K562 (cell line): ENCODE measurements around the gene APLP1. TPM values are rescaled to one million over a fixed set of nuclear protein-coding genes. Genes with fewer than 3 reads are reported as not detected.

Source experiments
- ATAC-seq: fragments of 200-7000 bp; cut with Tn5 transposase; 3 replicates; pipeline ENCODE4 v1.9.1; 2020; ENCODE audit warnings: moderate library complexity
- BruUV-seq: library from RNA; stranded (reverse); fragments of 400-500 nt; replicated peaks from 2 replicates; lab custom pipeline; 2021; lab: Mats Ljungman, UMichigan
- CTCF ChIA-PET: fragments of 300-600 bp; formaldehyde crosslinking; extraction: SDS; loops from one replicate; lab custom pipeline; 2021; ENCODE audit warnings: low intra/inter-chr PET ratio; lab: Yijun Ruan, JAX
- POLR2A ChIA-PET: fragments of 300-600, 350-650 bp; sonication (Branson Sonifier 250); formaldehyde crosslinking; extraction: SDS; loops from one replicate; lab custom pipeline; 2021; ENCODE audit warnings: antibody characterized with exemption, inconsistent platforms; lab: Yijun Ruan, JAX
- DNase-seq, 4 experiments: peaks; one replicate each; pipeline versions ENCODE4 v3.0.0 to v3.0.0-alpha.2; 2011 to 2018; ENCODE audit warnings: low spot score in 3 of 4, mixed read lengths in 3 of 4; ENCODE audit errors: extremely low read depth in 1 of 4
- FAIRE-seq: peaks from 2 replicates; lab custom pipeline; 2011; peaks lifted over from hg19 to GRCh38; lab: Jason Lieb, UNC
- H2AFZ ChIP-seq: 2 replicates; pipeline ENCODE4 v1.6.0; 2011; ENCODE audit warnings: low read depth, low read length, control low read depth, inconsistent platforms
- H3K27ac ChIP-seq: fragments of 200-600 bp; 3 replicates; pipeline ENCODE4 v1.8.0; 2011; ENCODE audit warnings: low read depth, mild to moderate bottlenecking, control low read depth, inconsistent platforms, low read length, moderate library complexity, mixed read lengths; ENCODE audit errors: extremely low read depth
- H3K27me3 ChIP-seq, 2 experiments: fragments of 300-600 bp in 1 of 2; 2 replicates in 1 of 2; 3 replicates in 1 of 2; pipeline versions ENCODE4 v1.6.0 to v1.8.0; 2011; ENCODE audit warnings: inconsistent platforms in 2 of 2, low read length in 2 of 2, mild to moderate bottlenecking in 1 of 2, mixed read lengths in 1 of 2, moderate library complexity in 1 of 2; ENCODE audit not compliant: control insufficient read depth in 2 of 2, insufficient read depth in 2 of 2
- H3K36me3 ChIP-seq: fragments of 300-600 bp; 3 replicates; pipeline ENCODE4 v1.8.0; 2011; ENCODE audit warnings: mild to moderate bottlenecking, low read length, inconsistent platforms; ENCODE audit not compliant: control insufficient read depth, insufficient read depth
- H3K4me1 ChIP-seq, 2 experiments: fragments of 200-600 bp in 1 of 2; replicated peaks in 1 of 2; 2 replicates in 1 of 2; 3 replicates in 1 of 2; pipeline versions ENCODE4 v1.5.1 to v1.8.0; 2011; ENCODE audit warnings: inconsistent platforms in 2 of 2, low read length in 2 of 2, mild to moderate bottlenecking in 1 of 2, mixed read lengths in 1 of 2, moderate library complexity in 1 of 2; ENCODE audit not compliant: control insufficient read depth in 2 of 2, insufficient read depth in 2 of 2
- H3K4me2 ChIP-seq: 2 replicates; pipeline ENCODE4 v1.6.1; 2011; ENCODE audit warnings: low read length, control low read depth, inconsistent platforms, mixed read lengths; ENCODE audit not compliant: insufficient read depth
- H3K4me3 ChIP-seq: fragments of 200-600 bp; sonication (generic), shearing (Covaris generic); 2 replicates; pipeline ENCODE4 v1.5.1; 2016; ENCODE audit warnings: control low read depth, inconsistent platforms
- H3K79me2 ChIP-seq: fragments of 200-600 bp; 3 replicates; pipeline ENCODE4 v1.8.0; 2011; ENCODE audit warnings: low read length, inconsistent platforms; ENCODE audit not compliant: control insufficient read depth, insufficient read depth
- H3K9ac ChIP-seq, 2 experiments: 2 replicates each; pipeline versions ENCODE4 v1.6.0 to v1.6.1; 2011; ENCODE audit warnings: low read depth in 2 of 2, low read length in 2 of 2, control low read depth in 1 of 2, inconsistent platforms in 1 of 2, mild to moderate bottlenecking in 1 of 2, mixed read lengths in 1 of 2; ENCODE audit not compliant: insufficient read depth in 1 of 2
- H3K9me1 ChIP-seq: one replicate; pipeline ENCODE4 v1.6.0; 2011; ENCODE audit warnings: inconsistent platforms, mild to moderate bottlenecking, low read length, moderate library complexity; ENCODE audit not compliant: control insufficient read depth, insufficient read depth
- H3K9me3 ChIP-seq: replicated peaks from 2 replicates; pipeline ENCODE4 v1.5.1; 2011; ENCODE audit warnings: low read depth, low read length, inconsistent platforms; ENCODE audit not compliant: control insufficient read depth, insufficient read depth
- H4K20me1 ChIP-seq: replicated peaks from 2 replicates; pipeline ENCODE4 v1.6.1; 2011; ENCODE audit warnings: low read length, inconsistent platforms, mixed read lengths; ENCODE audit not compliant: control insufficient read depth, insufficient read depth
- CREM ChIP-seq: IDR thresholded peaks from 2 replicates; pipeline ENCODE4 v1.6.1; 2014; ENCODE audit warnings: antibody characterized with exemption, low read depth
- DACH1 ChIP-seq: fragments of 450-650 bp; IDR thresholded peaks from 2 replicates; pipeline ENCODE4 v1.6.1; 2018; ENCODE audit not compliant: partially characterized antibody
- DPF2 ChIP-seq: fragments of 450-650 bp; IDR thresholded peaks from 2 replicates; pipeline ENCODE4 v1.6.1; 2016
- E2F3 ChIP-seq: fragments of 250-450 bp; sonication (Bioruptor Pico); IDR thresholded peaks from 2 replicates; pipeline ENCODE4 v1.4.0; 2020; ENCODE audit warnings: mild to moderate bottlenecking
- E2F5 ChIP-seq: sonication (generic); formaldehyde crosslinking; IDR thresholded peaks from 2 replicates; pipeline ENCODE4 v1.8.0; 2022; ENCODE audit warnings: mild to moderate bottlenecking, missing genetic modification reagents
- ESRRA ChIP-seq: fragments of 450-650 bp; IDR thresholded peaks from 2 replicates; pipeline ENCODE4 v1.6.1; 2014; ENCODE audit warnings: low read depth, mild to moderate bottlenecking, moderate library complexity, borderline replicate concordance
- EZH2 ChIP-seq: IDR thresholded peaks from 2 replicates; pipeline ENCODE4 v1.6.1; 2012; ENCODE audit warnings: low read depth, mild to moderate bottlenecking, inconsistent platforms, low read length, borderline replicate concordance
- GTF2E2 ChIP-seq: fragments of 200-800 bp; sonication (Bioruptor generic); IDR thresholded peaks from 2 replicates; pipeline ENCODE4 v1.6.1; 2016; ENCODE audit warnings: missing genetic modification characterization, missing compliant biosample characterization
- KDM2B ChIP-seq: fragments of 250-450 bp; sonication (Bioruptor Pico); IDR thresholded peaks from 2 replicates; pipeline ENCODE4 v1.8.0; 2021; ENCODE audit warnings: mild to moderate bottlenecking, moderate library complexity
- NCOA6 ChIP-seq: fragments of 450-650 bp; IDR thresholded peaks from 2 replicates; pipeline ENCODE4 v1.6.1; 2017; ENCODE audit warnings: mild to moderate bottlenecking
- NR1H2 ChIP-seq: sonication (generic); formaldehyde crosslinking; IDR thresholded peaks from 2 replicates; pipeline ENCODE4 v1.4.0; 2020; ENCODE audit warnings: mild to moderate bottlenecking, missing genetic modification reagents
- PKNOX1 ChIP-seq: fragments of 450-650 bp; IDR thresholded peaks from 2 replicates; pipeline ENCODE4 v1.6.1; 2016
- PTTG1 ChIP-seq: fragments of 450-650 bp; IDR thresholded peaks from 2 replicates; pipeline ENCODE4 v1.6.1; 2016; ENCODE audit warnings: low read depth, mild to moderate bottlenecking, missing genetic modification characterization, missing compliant biosample characterization
- PURB ChIP-seq: sonication (generic); formaldehyde crosslinking; IDR thresholded peaks from 2 replicates; pipeline ENCODE4 v1.9.0; 2021; ENCODE audit warnings: low read depth, mild to moderate bottlenecking, missing genetic modification reagents
- SAFB ChIP-seq: fragments of 200-400 bp; formaldehyde crosslinking; IDR thresholded peaks from 2 replicates; pipeline ENCODE4 v1.6.1; 2017; ENCODE audit warnings: low read depth, low read length, borderline replicate concordance
- SNIP1 ChIP-seq: fragments of 450-650 bp; IDR thresholded peaks from 2 replicates; pipeline ENCODE4 v1.7.1; 2017; ENCODE audit warnings: low read depth, mild to moderate bottlenecking
- THAP7 ChIP-seq: fragments of 250-450 bp; sonication (Bioruptor Pico); IDR thresholded peaks from 2 replicates; pipeline ENCODE4 v1.5.0; 2021
- ZNF146 ChIP-seq: IDR thresholded peaks from one replicate; pipeline ENCODE4 v1.6.1; 2018; ENCODE audit warnings: missing compliant biosample characterization; ENCODE audit not compliant: unreplicated experiment
- ZNF3 ChIP-seq: fragments of 250-450 bp; sonication (Bioruptor Pico); IDR thresholded peaks from 2 replicates; pipeline ENCODE4 v1.5.0; 2021; ENCODE audit warnings: mild to moderate bottlenecking, moderate library complexity
- ZNF436 ChIP-seq: fragments of 250-450, 450-650 bp; sonication (Bioruptor Pico); formaldehyde crosslinking; IDR thresholded peaks from 2 replicates; pipeline ENCODE4 v1.7.0; 2020; ENCODE audit warnings: mild to moderate bottlenecking
- ZNF655 ChIP-seq: fragments of 250-450 bp; sonication (Bioruptor Pico); IDR thresholded peaks from 2 replicates; pipeline ENCODE4 v1.5.0; 2021
- WGBS: fragments of 100-300 bp; shearing (Covaris generic); methylation state at CpG from one replicate; pipeline ENCODE4 v1.1.6; 2016; ENCODE audit warnings: low coverage, mixed read lengths; ENCODE audit not compliant: insufficient coverage; ENCODE audit errors: missing lambda C conversion rate; 5-methylcytosine and 5-hydroxymethylcytosine counted together
- in situ Hi-C: fragments of 300-500 bp; cut with MboI; formaldehyde crosslinking; loops from 4 replicates; pipeline ENCODE4 v1.15.0; 2018; ENCODE audit warnings: inconsistent platforms, mixed read lengths
- intact Hi-C: fragments of 100-400 bp; cut with micrococcal nuclease; formaldehyde crosslinking; loops from 2 replicates; pipeline ENCODE4 v1.14.2; 2022
- polyA plus RNA-seq, 8 experiments: library from polyadenylated mRNA; depleted of rRNA in 4 of 8; stranded (reverse) in 5 of 8; unstranded in 3 of 8; fragments of >200 nt; fragmentation: Nextera tagmentation in 2 of 8; fragmentation: Illumina TruSeq in 1 of 8; extraction: Ambion mirVana in 2 of 8; extraction: Trizol in 1 of 8; gene quantifications; 2 replicates each; pipeline versions ENCODE4 v1.2.1 to v1.2.3, GENCODE V29; 2011 to 2014; ENCODE audit warnings: inconsistent platforms in 1 of 8, missing spikeins in 1 of 8
- total RNA-seq, 7 experiments: library from RNA; depleted of rRNA in 6 of 7; stranded (reverse); fragments of >200 nt in 6 of 7; fragmentation: Illumina TruSeq in 2 of 7; extraction: Trizol in 2 of 7; gene quantifications; 2 replicates each; pipeline versions ENCODE4 v1.2.1 to v1.2.3, GENCODE V29; 2011 to 2021; ENCODE audit warnings: low replicate concordance in 1 of 7

APLP1 gene
- total and polyA plus RNA-seq, 9 of the 15 experiments (the other 6 are each of a cell fraction or from before 2014, with no cell fraction given) = 0.69 to 9.9 (median 4.7) TPM

- no peak for TF ChIP-seq KDM2B (CRISPR knock-in tag)
- no peak for TF ChIP-seq SNIP1
- TF ChIP-seq ZNF146 = no peak
- TF ChIP-seq NR1H2 = no peak
- no peak for TF ChIP-seq NCOA6
- TF ChIP-seq E2F3 (CRISPR knock-in tag) = no peak
- TF ChIP-seq CREM = no peak
- TF ChIP-seq PURB = no peak
- no peak for TF ChIP-seq PTTG1 (tag)
- no peak for TF ChIP-seq DPF2
- TF ChIP-seq EZH2 = no peak
- no peak for TF ChIP-seq THAP7
- TF ChIP-seq ESRRA = no peak
Observed at GRCh38 chr19:35848486-35848885, 19.9 kb upstream of the APLP1 start (continued).

GRCh38 chr19:35848919-35849505 lies 19.4 kb upstream of the APLP1 start:
- FAIRE-seq = no peak
- TF ChIP-seq SNIP1 = no peak
- no peak for TF ChIP-seq SAFB
- no peak for TF ChIP-seq ZNF655
- TF ChIP-seq PKNOX1 = no peak
- no peak for TF ChIP-seq DACH1
- TF ChIP-seq ZNF3 (CRISPR knock-in tag) = no peak
- TF ChIP-seq E2F5 (CRISPR knock-in tag) = no peak
- TF ChIP-seq GTF2E2 (tag) = no peak
- TF ChIP-seq ZNF436 = no peak

More at GRCh38 chr19:35848919-35849505, 19.4 kb upstream of the APLP1 start:
- no peak for DNase-seq
- 8% methylated on average over 18 of the region's 18 CpGs for WGBS
- in situ Hi-C loops = no loop called here
- peaks cover 29 to 60% of the 10 kb centered on the region in 2 experiments for H3K27me3 ChIP-seq
- no peak overlapping the region for H3K4me3 ChIP-seq
- no peaks in the 10 kb centered on the region for H3K79me2 ChIP-seq
- CTCF ChIA-PET = no interaction called here
- no peaks in the 10 kb centered on the region for H3K36me3 ChIP-seq
- POLR2A ChIA-PET = interaction anchor here (0.6 to 1.1 kb wide), 3 partner anchors 12 to 177 kb away, joined by 3 to 7 read pairs (median 5); no protein-coding TSS in a partner anchor
- ATAC-seq = no peak
- H3K9me1 ChIP-seq = peaks cover 4% of the 10 kb centered on the region
- no peak overlapping the region for H2AFZ ChIP-seq
- intact Hi-C loops = no loop called here
- no peaks in the 10 kb centered on the region for H3K9me3 ChIP-seq
- H3K4me2 ChIP-seq = no peak overlapping the region
- H3K4me1 ChIP-seq = peaks cover 6 to 34% of the 10 kb centered on the region in 2 experiments
- no peak overlapping the region for H3K27ac ChIP-seq
- BruUV-seq = no TSS peak
- H3K9ac ChIP-seq = 0 out of 4 replicates have a peak overlapping the region, but pooled peaks of 1 of the 2 experiments have one; percentile 10
- peaks cover 12% of the 10 kb centered on the region for H4K20me1 ChIP-seq
